Aorta (tissue), 5 donors: Measurements from ENCODE around the gene SAE1. TPM values are rescaled to one million over a fixed set of nuclear protein-coding genes. Genes with fewer than 3 reads are reported as not detected.

Source experiments
- ATAC-seq: fragments of 200-7000 bp; cut with Tn5 transposase; one replicate; pipeline ENCODE4 v1.9.1; 2022; ENCODE audit warnings: moderate library complexity; ENCODE audit not compliant: low FRiP score
- DNase-seq, 2 donors: peaks; one replicate each; pipeline ENCODE4 v3.0.0-alpha.2; 2020
- H3K27ac ChIP-seq, 2 donors: one replicate each; pipeline ENCODE4 v1.5.1; 2013; ENCODE audit warnings: low read length in 2 of 2, mild to moderate bottlenecking in 2 of 2, moderate library complexity in 2 of 2, control low read depth in 1 of 2, inconsistent platforms in 1 of 2, low read depth in 1 of 2
- H3K27me3 ChIP-seq, 2 donors: one replicate each; pipeline ENCODE4 v1.6.1; 2013; ENCODE audit warnings: control low read depth in 1 of 2, low read length in 1 of 2, mild to moderate bottlenecking in 1 of 2, moderate library complexity in 1 of 2; ENCODE audit not compliant: insufficient read depth in 2 of 2, control insufficient read depth in 1 of 2
- H3K36me3 ChIP-seq, 2 donors: one replicate each; pipeline ENCODE4 v1.6.1; 2013; ENCODE audit warnings: control low read depth in 1 of 2, low read length in 1 of 2, mild to moderate bottlenecking in 1 of 2; ENCODE audit not compliant: insufficient read depth in 2 of 2, control insufficient read depth in 1 of 2
- H3K4me1 ChIP-seq, 2 donors: one replicate each; pipeline ENCODE4 v1.6.1; 2013; ENCODE audit warnings: low read length in 2 of 2, control low read depth in 1 of 2, mild to moderate bottlenecking in 1 of 2, moderate library complexity in 1 of 2; ENCODE audit not compliant: insufficient read depth in 2 of 2, control insufficient read depth in 1 of 2
- H3K4me3 ChIP-seq, 2 donors: one replicate each; pipeline ENCODE4 v1.5.1; 2013; ENCODE audit warnings: low read length in 2 of 2, control low read depth in 1 of 2, mild to moderate bottlenecking in 1 of 2
- H3K9me3 ChIP-seq: one replicate; pipeline ENCODE4 v1.6.1; 2013; ENCODE audit warnings: mild to moderate bottlenecking, low read length; ENCODE audit not compliant: control insufficient read depth
- WGBS, 2 donors: extraction: QIAGEN DNeasy Blood & Tissue Kit; methylation state at CpG; one replicate each; pipeline ENCODE4 v1.1.7; 2013; 5-methylcytosine and 5-hydroxymethylcytosine counted together
- intact Hi-C, 2 donors: fragments of 100-400 bp; cut with DNase I; formaldehyde crosslinking; loops; one replicate each; pipeline versions ENCODE4 v1.14.2 to v1.15.0; 2022
- polyA plus RNA-seq, 2 donors: library from polyadenylated mRNA; stranded (reverse); fragments of 200-250 nt; gene quantifications; one replicate each; pipeline ENCODE4 v1.2.3, GENCODE V29; 2013
- total RNA-seq, 2 donors: library from RNA; stranded (reverse); fragmentation: NEBNext Ultra II Directional; extraction: Animal tissue kit (Norgen Biotek cat#: 25700); gene quantifications; one replicate each; pipeline ENCODE4 v1.2.1, GENCODE V29; 2021
- donor health status: healthy with polysubstance abuse.
- donor health status: Bipolar disorder and iron deficiency.
- donor health status: DM: no; HTN: no; CAD: no.
- donor health status: DM: no; HTN: no; CAD: no.
- donor health status: DM: yes; HTN: yes; CAD: no.

Gene SAE1
- total and polyA plus RNA-seq, 4 donors: 44.5 to 64.9 (median 54.3) TPM

GRCh38 chr19:47239610-47240296 is 109.1 kb downstream of the SAE1 start:
- 2% methylated on average over 37 to 62 of the region's 62 CpGs for whole genome bisulfite sequencing, 2 donors
- Histone ChIP-seq H3K9me3 (no peaks in the 10 kb centered on the region), H3K4me3 (no peak overlapping the region), H3K27me3 (no peaks in the 10 kb centered on the region), H3K4me1 (no peaks in the 10 kb centered on the region), H3K36me3 (no peaks in the 10 kb centered on the region), H3K27ac (no peak overlapping the region)
- intact Hi-C loops: loop anchor here in 1 of 2 donors (10.0 kb wide), 2 partner anchors 45 to 165 kb away; no protein-coding TSS in a partner anchor
- DNase-seq (peak; percentile 83 to 93), ATAC-seq (no peak)

- WGBS, 2 donors: 37 to 47% methylated on average over 6 of the region's 6 CpGs
- Histone ChIP-seq H3K36me3 (no peaks in the 10 kb centered on the region), H3K4me1 (no peaks in the 10 kb centered on the region), H3K4me3 (no peak overlapping the region), H3K27ac (no peak overlapping the region), H3K27me3 (no peaks in the 10 kb centered on the region), H3K9me3 (no peaks in the 10 kb centered on the region)
- no peak for ATAC-seq
- intact Hi-C loops: loop anchor here in 1 of 2 donors (10.0 kb wide), 2 partner anchors 46 to 166 kb away; no protein-coding TSS in a partner anchor
- DNase-seq: no peak
Observed at GRCh38 chr19:47240556-47240955, 109.9 kb downstream of the SAE1 start.

GRCh38 chr19:47240996-47241918 is 110.6 kb downstream of the SAE1 start:
- Histone ChIP-seq H3K27me3 (no peaks in the 10 kb centered on the region), H3K27ac (no peak overlapping the region), H3K4me3 (no peak overlapping the region), H3K36me3 (no peaks in the 10 kb centered on the region), H3K9me3 (no peaks in the 10 kb centered on the region), H3K4me1 (no peaks in the 10 kb centered on the region)
- DNase-seq: peak; percentile 82 to 94
- intact Hi-C loops: loop anchor here in 1 of 2 donors (10.0 kb wide), 2 partner anchors 46 to 166 kb away; no protein-coding TSS in a partner anchor
- 4 to 8% methylated on average over 16 to 27 of the region's 27 CpGs for whole genome bisulfite sequencing, 2 donors
- peak; percentile 58 for ATAC-seq

- WGBS, 2 donors: 73 to 75% methylated on average over 7 of the region's 7 CpGs
- Histone ChIP-seq H3K9me3 (no peaks in the 10 kb centered on the region), H3K36me3 (no peaks in the 10 kb centered on the region), H3K27me3 (no peaks in the 10 kb centered on the region), H3K4me1 (no peaks in the 10 kb centered on the region), H3K27ac (no peak overlapping the region), H3K4me3 (no peak overlapping the region)
- DNase-seq (no peak), ATAC-seq (no peak)
- intact Hi-C loops: loop anchor here (2.0 to 10.0 kb wide), 3 partner anchors 15 to 167 kb away; no protein-coding TSS in a partner anchor
Observed at GRCh38 chr19:47241919-47242577, 111.4 kb downstream of the SAE1 start.

- Histone ChIP-seq H3K4me3 (no peak overlapping the region), H3K36me3 (no peaks in the 10 kb centered on the region), H3K27me3 (no peaks in the 10 kb centered on the region), H3K4me1 (no peaks in the 10 kb centered on the region), H3K9me3 (no peaks in the 10 kb centered on the region), H3K27ac (no peak overlapping the region)
- no peak for DNase-seq
- intact Hi-C loops: loop anchor here (2.0 to 10.0 kb wide), 3 partner anchors 17 to 169 kb away; no protein-coding TSS in a partner anchor
- no peak for ATAC-seq
- WGBS, 2 donors: 18 to 20% methylated on average over 6 to 9 of the region's 9 CpGs
Observed at GRCh38 chr19:47243364-47243775, 112.7 kb downstream of the SAE1 start.

GRCh38 chr19:47243776-47244547 is 113.3 kb downstream of the SAE1 start:
- H3K27me3 ChIP-seq: no peaks in the 10 kb centered on the region
- DNase-seq: peak; percentile 96 to 98
- no peaks in the 10 kb centered on the region for H3K4me1 ChIP-seq
- peak overlapping the region in 1 of 2 donors; percentile 89 for H3K27ac ChIP-seq
- intact Hi-C loops: loop anchor here (1.0 to 10.0 kb wide), 5 partner anchors 17 to 169 kb away; no protein-coding TSS in a partner anchor
- ATAC-seq: peak; percentile 94
- H3K9me3 ChIP-seq: no peaks in the 10 kb centered on the region
- H3K4me3 ChIP-seq: peak overlapping the region in 1 of 2 donors; percentile 30
- H3K36me3 ChIP-seq: no peaks in the 10 kb centered on the region
- WGBS, 2 donors: 2% methylated on average over 43 to 46 of the region's 46 CpGs

GRCh38 chr19:47247308-47247990 is 116.8 kb downstream of the SAE1 start:
- H3K27ac ChIP-seq: no peak overlapping the region
- ATAC-seq: peak; percentile 56

More at GRCh38 chr19:47247308-47247990, 116.8 kb downstream of the SAE1 start:
- Histone ChIP-seq H3K36me3 (no peaks in the 10 kb centered on the region), H3K4me3 (no peak overlapping the region), H3K27me3 (no peaks in the 10 kb centered on the region), H3K9me3 (no peaks in the 10 kb centered on the region), H3K4me1 (no peaks in the 10 kb centered on the region)
- WGBS, 2 donors: 25 to 26% methylated on average over 25 of the region's 25 CpGs
- intact Hi-C loops: loop anchor here (1.0 to 10.0 kb wide), 4 partner anchors 35 to 173 kb away; no protein-coding TSS in a partner anchor
- peak; percentile 86 to 95 for DNase-seq
